Stimulated activated CD8-positive, alpha-beta memory T cell treated with anti-CD3 and anti-CD28 coated beads, Interleukin-7, amount 100 ng/mL, for 48 hours (primary cell): ENCODE results near the gene IL12RB1.

Experiments
- DNase-seq, 2 donors: peaks; one replicate each; pipeline ENCODE4 v3.0.0-alpha.2; 2020; ENCODE audit warnings: low read depth in 1 of 2; ENCODE audit errors: extremely low read depth in 1 of 2

The IL12RB1 gene

GRCh38 chr19:18090545-18091216, 3.9 kb upstream of the IL12RB1 start:
- DNase-seq: no peak

- no peak for DNase-seq
These were observed 3.0 kb upstream of the IL12RB1 start for GRCh38 chr19:18089726-18090125.

- DNase-seq: peak in 1 of 2 donors; percentile 68
These were observed 2.4 kb upstream of the IL12RB1 start for GRCh38 chr19:18089096-18089541.

DNA sequence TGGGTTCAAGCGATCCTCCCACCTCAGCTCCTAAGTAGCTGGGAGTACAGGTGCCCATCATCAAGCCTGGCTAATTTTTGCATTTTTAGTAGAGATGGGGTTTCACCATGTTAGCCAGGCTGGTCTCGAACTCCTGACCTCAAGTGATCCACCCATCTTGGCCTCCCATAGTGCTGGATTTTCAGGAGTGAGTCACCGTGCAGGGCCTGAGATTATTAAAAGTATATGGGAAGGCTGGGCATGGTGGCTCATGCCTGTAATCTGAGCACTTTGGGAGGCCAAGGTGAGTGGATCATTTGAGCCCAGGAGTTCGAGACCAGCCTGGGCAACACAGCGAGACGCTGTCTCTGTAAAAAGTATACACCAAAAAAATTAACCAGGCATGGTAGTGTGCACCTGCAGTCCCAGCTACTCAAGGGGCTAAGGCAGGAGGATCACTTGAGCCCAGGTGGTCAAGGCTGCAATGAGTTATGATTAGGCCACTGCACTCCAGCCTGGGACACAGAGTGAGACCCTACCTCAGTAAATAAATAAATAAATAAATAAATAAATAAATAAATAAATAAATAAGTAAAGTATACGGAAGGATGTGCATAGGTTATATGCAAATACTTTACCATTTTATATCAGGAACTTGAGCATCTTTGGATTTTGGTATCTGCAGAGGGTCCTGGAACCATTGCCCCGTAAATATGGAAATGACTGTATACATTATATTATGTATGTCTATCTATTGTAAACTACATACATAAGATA, 854 bp downstream of the IL12RB1 start:
- DNase-seq: no peak

- DNase-seq: no peak
These were observed 2.6 kb downstream of the IL12RB1 start for GRCh38 chr19:18083929-18084684.

DNA sequence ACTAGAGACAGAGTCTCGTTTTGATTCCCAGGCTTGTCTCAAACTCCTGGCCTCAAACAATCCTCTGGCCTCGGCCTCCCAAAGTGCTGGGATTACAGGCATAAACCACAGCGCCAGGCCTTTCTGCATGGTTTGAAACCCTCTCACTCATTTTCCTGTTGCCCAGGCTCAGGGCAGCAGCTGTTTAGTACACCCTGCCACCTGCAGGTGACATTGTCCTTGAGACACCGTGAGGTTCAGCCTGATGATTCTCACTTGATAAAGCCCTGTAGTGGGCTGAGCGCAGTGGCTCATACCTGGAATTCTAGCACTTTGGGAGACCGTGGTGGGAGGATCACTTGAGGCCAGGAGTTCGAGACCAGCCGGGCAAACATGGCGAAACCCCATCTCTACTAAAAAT, 12.5 kb downstream of the IL12RB1 start:
- no peak for DNase-seq

- DNase-seq: no peak
These were observed 13.5 kb downstream of the IL12RB1 start for GRCh38 chr19:18073197-18073596.

DNA sequence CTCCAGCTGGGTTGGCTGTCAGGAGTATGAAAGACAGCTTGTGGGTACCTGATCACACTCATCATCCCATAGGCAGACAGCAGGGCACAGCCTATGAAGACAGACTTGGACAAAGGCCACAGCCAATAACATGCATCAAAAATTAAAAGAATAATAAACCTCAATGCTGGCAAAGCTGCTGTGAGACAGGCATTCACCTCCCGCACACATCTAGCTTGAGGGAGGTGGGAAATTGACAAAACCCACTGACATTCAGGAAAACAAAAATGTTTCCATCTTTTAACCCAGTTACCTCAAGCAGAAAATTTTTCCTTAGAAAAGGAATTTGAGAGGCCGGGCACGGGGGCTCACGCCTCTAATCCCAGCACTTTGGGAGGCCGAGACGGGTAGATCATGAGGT, 14.4 kb downstream of the IL12RB1 start:
- DNase-seq: no peak

- no peak for DNase-seq
These were observed 16.6 kb downstream of the IL12RB1 start for GRCh38 chr19:18070181-18070580.

DNA sequence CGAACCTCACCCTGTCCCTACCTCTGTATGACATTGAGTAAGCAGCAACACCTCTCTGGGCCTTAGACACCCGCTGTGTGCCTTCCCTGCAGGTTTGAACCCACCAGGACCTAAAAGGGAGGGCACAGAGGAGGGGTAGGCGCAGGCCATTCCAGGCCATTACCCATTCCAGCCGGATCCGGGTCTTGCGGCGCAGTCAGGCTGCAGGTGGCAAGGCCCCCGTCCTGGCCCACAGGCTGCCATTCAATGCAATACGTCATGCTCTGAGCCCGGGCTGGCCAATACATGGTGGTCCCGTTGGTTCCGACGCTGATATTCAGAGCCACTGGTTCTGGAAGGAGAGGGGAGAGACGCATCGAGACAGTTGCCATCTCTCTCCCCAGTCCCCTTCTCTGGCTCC, 17.4 kb downstream of the IL12RB1 start:
- DNase-seq: no peak

DNA sequence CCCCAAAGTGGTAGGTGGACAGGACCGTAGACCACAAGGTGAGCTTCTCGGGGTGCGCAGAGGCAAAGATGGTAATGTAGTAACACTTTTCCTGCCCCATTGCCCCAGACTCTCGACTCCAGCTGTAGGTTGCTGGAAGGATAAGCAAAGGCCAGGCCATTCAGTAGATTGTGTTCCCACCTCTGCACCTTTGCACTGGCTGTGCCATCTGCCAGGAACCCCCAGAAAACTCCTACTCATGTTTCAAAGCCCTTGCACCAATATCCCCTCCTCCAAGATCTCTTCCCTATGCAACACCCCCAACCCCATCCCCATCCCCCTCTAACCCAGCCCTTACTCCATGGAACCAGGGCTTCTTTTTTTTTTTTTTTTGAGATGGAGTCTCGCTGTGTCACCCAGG, 18.3 kb downstream of the IL12RB1 start:
- DNase-seq: no peak

DNA sequence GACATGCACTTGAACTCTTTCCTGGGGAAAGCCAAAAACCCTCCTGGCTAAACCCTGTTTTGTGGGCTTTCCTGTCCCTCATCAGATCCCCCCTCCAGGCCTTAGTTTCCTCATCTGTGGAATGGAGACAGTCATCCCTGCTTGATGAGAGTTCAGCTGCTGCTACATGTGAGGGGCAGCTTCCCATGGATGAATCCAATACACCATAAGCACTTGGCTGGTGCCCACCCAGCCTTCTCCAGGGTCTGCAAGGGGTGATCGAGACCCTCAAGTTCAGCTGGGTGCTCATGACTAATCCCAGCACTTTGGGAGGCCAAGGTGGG, 21.6 kb downstream of the IL12RB1 start:
- no peak for DNase-seq

DNA sequence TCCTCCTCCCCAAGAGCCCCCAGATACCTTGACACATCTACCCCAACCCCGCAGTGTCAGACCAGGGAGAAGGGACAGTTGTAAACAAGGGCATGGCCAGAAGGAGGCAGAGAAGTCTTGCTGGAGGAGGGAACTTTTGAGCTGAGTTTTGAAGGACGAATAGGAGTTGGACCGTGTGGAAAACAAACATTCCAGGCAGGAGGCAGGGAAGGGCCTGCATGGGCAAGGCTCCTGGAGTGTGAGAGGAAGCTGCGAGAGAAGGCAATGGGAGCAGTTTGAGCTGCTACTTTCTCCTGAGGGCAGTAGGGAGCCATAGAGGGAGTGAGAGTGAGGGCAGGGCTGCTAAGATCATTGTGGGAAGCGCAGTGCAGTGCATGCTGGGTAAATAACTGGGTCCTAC, 23.3 kb downstream of the IL12RB1 start:
- DNase-seq: no peak

- no peak for DNase-seq
These were observed 24.7 kb downstream of the IL12RB1 start for GRCh38 chr19:18062028-18062427.

- DNase-seq: no peak
These were observed 26.3 kb downstream of the IL12RB1 start for GRCh38 chr19:18060472-18060871.

- no peak for DNase-seq
These were observed 26.8 kb downstream of the IL12RB1 start for GRCh38 chr19:18059902-18060301.

- DNase-seq: no peak
These were observed 27.4 kb downstream of the IL12RB1 start for GRCh38 chr19:18059297-18059696.

- peak; percentile 52 to 58 for DNase-seq
These were observed 28.3 kb downstream of the IL12RB1 start for GRCh38 chr19:18058208-18059009.

DNA sequence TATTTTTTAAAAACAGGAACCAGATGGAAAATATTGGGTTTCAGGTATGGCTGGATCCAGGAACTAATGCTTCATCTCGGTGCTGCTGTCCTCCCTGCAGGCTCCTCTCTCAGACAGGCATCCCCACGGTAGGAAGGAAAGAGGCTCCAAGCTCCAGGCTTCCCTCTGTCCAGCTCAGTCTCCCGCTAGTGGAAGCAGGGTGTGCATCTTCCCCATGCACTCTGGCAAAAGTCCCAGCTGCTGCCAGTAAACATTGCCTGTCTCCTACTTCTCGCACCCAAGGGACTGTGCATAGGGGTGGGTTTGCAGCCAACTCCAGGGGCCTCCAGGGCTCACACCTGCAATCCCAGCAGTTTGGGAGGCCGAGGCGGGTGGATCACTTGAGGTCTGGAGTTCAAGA, 29.2 kb downstream of the IL12RB1 start:
- DNase-seq: no peak

DNA sequence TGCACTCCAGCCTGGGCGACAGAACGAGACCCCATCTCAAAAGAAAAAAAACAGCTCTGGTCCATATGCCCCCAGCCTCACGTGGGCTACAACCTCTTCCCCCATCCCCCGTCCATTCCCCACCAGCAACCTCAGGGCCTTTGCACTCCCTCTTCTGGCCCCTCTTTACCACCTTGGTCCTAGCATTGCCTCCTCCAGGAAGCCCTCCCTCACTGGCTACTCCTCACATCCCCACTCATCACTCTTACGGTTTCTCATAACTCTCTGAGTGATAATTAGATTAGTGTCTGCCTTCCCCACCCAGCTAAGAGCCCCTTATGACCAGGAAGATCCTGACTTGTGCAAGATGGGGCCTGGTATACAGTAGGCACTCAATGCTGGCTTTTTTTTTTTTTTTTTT, 30.8 kb downstream of the IL12RB1 start:
- DNase-seq: no peak

- DNase-seq: no peak
These were observed 33.0 kb downstream of the IL12RB1 start for GRCh38 chr19:18053576-18054219.
